ENCODE data around the gene SLK. TPM values are rescaled to one million over a fixed set of nuclear protein-coding genes. Genes with fewer than 3 reads are reported as not detected.

The SLK gene
- total and polyA plus RNA-seq, 2 of the 13 experiments (the other 11 are each of a cell fraction or from before 2014, with no cell fraction given), result 3.4 to 22.8 TPM

DNA sequence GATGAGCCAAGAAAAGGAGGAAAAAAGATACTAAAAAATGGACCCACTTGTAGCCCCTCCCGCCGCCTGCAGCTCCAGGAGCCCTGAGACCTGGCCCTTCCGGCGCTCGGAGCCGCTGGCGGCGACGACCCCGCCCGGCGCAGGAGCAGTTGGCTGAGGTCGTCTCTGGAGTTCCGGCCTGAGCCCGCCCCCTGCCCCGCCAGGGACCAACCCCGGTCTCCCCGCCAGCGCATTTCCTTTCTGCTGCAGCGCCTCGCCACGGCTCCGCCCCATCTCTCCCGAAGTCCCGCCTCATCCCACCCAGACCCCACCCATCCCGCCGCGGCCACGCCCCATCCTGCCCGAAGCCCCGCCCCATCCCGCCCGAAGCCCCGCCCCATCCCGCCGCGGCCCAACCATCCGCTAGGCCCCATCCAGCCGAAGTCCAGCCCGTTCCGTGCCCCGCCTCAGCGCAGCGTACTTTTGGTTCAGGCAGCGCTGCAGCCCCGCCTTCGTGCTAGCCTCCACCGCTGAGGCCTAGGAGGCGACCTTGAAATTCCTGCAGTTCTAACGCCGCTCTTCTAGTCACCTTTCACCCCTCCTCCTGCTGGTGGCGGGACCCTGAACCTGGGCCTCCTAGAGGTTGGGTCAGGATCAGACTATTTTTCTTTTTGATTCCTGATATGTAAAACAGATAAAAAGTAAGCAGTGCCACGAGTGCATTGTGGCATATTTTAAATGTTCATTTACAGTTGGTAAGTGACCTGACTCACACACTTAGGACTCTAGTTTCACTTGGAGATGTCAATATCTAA lies 48.7 kb upstream of the SLK start, which contains the start of gene STN1 (continued):
- TF ChIP-seq, protein P1, sequence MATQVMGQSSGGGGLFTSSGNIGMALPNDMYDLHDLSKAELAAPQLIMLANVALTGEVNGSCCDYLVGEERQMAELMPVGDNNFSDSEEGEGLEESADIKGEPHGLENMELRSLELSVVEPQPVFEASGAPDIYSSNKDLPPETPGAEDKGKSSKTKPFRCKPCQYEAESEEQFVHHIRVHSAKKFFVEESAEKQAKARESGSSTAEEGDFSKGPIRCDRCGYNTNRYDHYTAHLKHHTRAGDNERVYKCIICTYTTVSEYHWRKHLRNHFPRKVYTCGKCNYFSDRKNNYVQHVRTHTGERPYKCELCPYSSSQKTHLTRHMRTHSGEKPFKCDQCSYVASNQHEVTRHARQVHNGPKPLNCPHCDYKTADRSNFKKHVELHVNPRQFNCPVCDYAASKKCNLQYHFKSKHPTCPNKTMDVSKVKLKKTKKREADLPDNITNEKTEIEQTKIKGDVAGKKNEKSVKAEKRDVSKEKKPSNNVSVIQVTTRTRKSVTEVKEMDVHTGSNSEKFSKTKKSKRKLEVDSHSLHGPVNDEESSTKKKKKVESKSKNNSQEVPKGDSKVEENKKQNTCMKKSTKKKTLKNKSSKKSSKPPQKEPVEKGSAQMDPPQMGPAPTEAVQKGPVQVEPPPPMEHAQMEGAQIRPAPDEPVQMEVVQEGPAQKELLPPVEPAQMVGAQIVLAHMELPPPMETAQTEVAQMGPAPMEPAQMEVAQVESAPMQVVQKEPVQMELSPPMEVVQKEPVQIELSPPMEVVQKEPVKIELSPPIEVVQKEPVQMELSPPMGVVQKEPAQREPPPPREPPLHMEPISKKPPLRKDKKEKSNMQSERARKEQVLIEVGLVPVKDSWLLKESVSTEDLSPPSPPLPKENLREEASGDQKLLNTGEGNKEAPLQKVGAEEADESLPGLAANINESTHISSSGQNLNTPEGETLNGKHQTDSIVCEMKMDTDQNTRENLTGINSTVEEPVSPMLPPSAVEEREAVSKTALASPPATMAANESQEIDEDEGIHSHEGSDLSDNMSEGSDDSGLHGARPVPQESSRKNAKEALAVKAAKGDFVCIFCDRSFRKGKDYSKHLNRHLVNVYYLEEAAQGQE (IDR thresholded peaks at IDR 0.05; ENCODE audit: borderline replicate concordance in 1 of 2, low read depth in 1 of 2, low read length in 2 of 2), result peak in 1 of 2 experiments; percentile 27; a peak in 1 of 4 replicates
- 0 out of 2 replicates have a peak, but pooled peaks have one; percentile 29 for TF ChIP-seq HIC2 (CRISPR knock-in tag; IDR thresholded peaks at IDR 0.05; ENCODE audit: low read depth)
- no peak for TF ChIP-seq SNAI1 (CRISPR knock-in tag; IDR thresholded peaks at IDR 0.05; ENCODE audit: borderline replicate concordance)
- 0 out of 2 replicates have a peak, but pooled peaks have one; percentile 46 for TF ChIP-seq ETV5 (CRISPR knock-in tag; IDR thresholded peaks at IDR 0.05; ENCODE audit: borderline replicate concordance)
- no peak for TF ChIP-seq ZNF879 (CRISPR knock-in tag; IDR thresholded peaks at IDR 0.05)
- TF ChIP-seq DNMT3B (CRISPR knock-in tag; conservative IDR thresholded peaks at IDR 0.05), result no peak
- TF ChIP-seq YY1 (IDR thresholded peaks at IDR 0.05; ENCODE audit: insufficient read depth, insufficient replicate concordance, low read depth, low read length), result peak; percentile 56
- no peak for TF ChIP-seq KLF13 (CRISPR knock-in tag; IDR thresholded peaks at IDR 0.05)
- peak; percentile 55; the same call in 1 of the 2 replicates for TF ChIP-seq HOXA5 (CRISPR knock-in tag; IDR thresholded peaks at IDR 0.05)
- TF ChIP-seq ZNF761 (CRISPR knock-in tag; conservative IDR thresholded peaks at IDR 0.05), result peak; percentile 47; the same call in 1 of the 2 replicates
- 0 out of 2 replicates have a peak, but pooled peaks have one; percentile 49 for TF ChIP-seq ZNF446 (CRISPR knock-in tag; IDR thresholded peaks at IDR 0.05)
- TF ChIP-seq, protein P2, sequence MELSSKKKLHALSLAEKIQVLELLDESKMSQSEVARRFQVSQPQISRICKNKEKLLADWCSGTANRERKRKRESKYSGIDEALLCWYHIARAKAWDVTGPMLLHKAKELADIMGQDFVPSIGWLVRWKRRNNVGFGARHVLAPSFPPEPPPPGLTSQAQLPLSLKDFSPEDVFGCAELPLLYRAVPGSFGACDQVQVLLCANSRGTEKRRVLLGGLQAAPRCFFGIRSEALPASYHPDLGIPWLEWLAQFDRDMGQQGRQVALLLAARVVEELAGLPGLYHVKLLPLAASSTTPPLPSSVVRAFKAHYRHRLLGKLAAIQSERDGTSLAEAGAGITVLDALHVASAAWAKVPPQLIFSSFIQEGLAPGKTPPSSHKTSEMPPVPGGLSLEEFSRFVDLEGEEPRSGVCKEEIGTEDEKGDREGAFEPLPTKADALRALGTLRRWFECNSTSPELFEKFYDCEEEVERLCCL (CRISPR knock-in tag; IDR thresholded peaks at IDR 0.05; ENCODE audit: borderline replicate concordance), result no peak
- TF ChIP-seq NR2F1 (CRISPR knock-in tag; IDR thresholded peaks at IDR 0.05), result peak; percentile 80 to 83
- TF ChIP-seq SRSF1 (optimal IDR thresholded peaks at IDR 0.05; ENCODE audit: low read depth, low read length), result peak; percentile 97
- TF ChIP-seq ZNF572 (CRISPR knock-in tag; IDR thresholded peaks at IDR 0.05), result no peak
- peak; percentile 8; the same call in 1 of the 2 replicates for TF ChIP-seq ZBTB38 (CRISPR knock-in tag; IDR thresholded peaks at IDR 0.05)

Data from HepG2 (cell line).